ENCODE measurements around the gene NOTCH4. TPM values are rescaled to one million over a fixed set of nuclear protein-coding genes. Genes with fewer than 3 reads are reported as not detected.
A peak's percentile ranks its signal among the peaks of the same experiment; 100 is the strongest.
"Not testable (repeated sequence)": the region's sequence is repeated elsewhere in the genome, so short reads cannot be mapped to it uniquely, and the experiment has no call there.

Gene NOTCH4
- 8.1 TPM for polyA plus RNA-seq
- long read RNA-seq, donor 1, result 0 reads
- long read RNA-seq, donor 2, partial matches to known transcripts, result 0 of 1 reads
- long read RNA-seq, donor 2, other reads (novel, unspliced or antisense), result 0 of 1 reads
- long read RNA-seq, donor 3, result 0 reads
- long read RNA-seq, donor 4, result 0 reads
- long read RNA-seq, donor 5, result 0 reads
- long read RNA-seq, donor 6, result 0 reads
- long read RNA-seq, donor 7, result 0 reads
- long read RNA-seq, donor 8, result 0 reads
- long read RNA-seq, donor 9, result 0 reads
- long read RNA-seq, donor 10, result 0 reads
- long read RNA-seq, donor 11, partial matches to known transcripts, result 0 of 1 reads
- long read RNA-seq, donor 11, other reads (novel, unspliced or antisense), result 0 of 1 reads

DNA sequence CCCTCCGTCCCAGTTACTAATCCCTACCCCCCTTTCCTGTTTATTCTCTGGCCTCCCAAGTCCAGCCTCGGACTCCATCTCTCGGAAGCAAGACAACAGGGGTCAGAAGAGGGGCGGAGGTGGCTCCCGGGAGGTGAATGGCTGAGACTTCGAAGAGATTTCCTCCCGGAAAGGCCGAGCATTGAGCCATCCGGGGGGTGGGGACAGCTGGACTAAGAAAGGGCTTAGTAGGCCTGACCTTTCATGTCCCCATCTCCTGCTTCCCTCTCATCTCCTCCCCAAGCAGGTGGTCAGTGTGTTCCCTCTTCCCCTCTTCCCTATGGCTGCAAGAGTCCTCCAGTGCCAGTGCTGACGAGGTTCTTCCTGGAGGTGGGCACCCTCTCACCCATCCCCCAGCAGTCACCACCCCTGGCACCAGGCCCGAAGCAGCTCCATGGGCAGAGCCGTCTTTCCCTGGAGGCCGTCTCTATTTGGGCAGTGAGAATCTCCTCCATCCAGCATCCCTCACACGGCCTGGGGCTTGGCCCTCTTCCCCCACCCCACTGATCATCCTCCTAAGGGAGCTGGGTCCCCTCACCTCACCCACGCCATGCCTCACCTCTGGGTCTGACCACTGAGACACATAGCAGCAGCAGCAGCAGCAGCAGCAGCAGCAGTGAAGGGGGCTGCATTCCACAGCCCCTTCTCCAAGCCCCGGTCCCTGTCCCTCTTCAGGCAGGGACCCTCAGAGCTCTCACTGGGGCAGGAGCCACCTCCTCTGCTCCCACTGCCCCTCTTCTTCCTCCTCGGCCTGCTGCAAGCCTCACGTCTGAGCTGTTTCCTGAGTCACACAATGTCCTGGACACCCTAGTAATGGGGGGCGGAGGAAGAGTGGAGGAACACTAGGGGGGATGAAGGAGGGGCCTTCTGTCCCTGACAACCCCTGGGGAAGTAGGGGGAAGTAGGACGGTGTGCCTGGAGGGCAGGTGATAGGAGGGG is at the start of gene NOTCH4:
Gene NOTCH4 (minus strand): TSS at position 810 of the 978 bp plus-strand sequence. CDS start 139 bp downstream, at position 671.
- no peak for DNase-seq
- no peak within 1 kb of the TSS for H3K27ac ChIP-seq (ENCODE audit: low read length)
- H3K4me1 ChIP-seq (ENCODE audit: control insufficient read depth, insufficient read depth, low read length), result no peaks in the 10 kb centered on the region
- peaks cover 9% of the 10 kb centered on the region for H3K27me3 ChIP-seq (ENCODE audit: control insufficient read depth, insufficient read depth, low read length)
- no peak within 1 kb of the TSS for H3K4me3 ChIP-seq (ENCODE audit: low read length)
- WGBS (ENCODE audit: insufficient coverage, low lambda C conversion rate), result no CpG with 5 or more reads among the region's 20 CpGs
- no peaks in the 10 kb centered on the region for H3K36me3 ChIP-seq (ENCODE audit: control insufficient read depth, insufficient read depth, low read length)
- no peaks in the 10 kb centered on the region for H3K9me3 ChIP-seq (ENCODE audit: control insufficient read depth, low read depth, low read length)

DNA sequence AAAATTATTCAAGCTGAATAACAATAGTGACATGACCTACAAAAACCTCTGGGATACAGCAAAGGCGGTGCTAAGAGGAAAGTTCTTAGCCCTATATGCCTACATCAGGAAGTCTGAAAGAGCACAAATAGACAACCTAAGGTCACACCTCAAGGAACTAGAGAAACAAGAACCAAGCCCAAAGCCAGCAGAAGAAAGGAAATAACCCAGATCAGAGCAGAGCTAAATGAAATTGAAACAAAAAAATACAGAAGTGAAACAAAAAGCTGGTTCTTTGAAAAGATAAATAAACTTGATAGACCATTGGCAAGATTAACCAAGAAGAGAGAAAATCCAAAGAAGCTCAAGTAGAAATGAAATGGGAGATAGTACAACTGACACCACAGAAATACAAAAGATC is 47.6 kb upstream of the NOTCH4 start:
- H3K36me3 ChIP-seq (ENCODE audit: control insufficient read depth, insufficient read depth, low read length), result no peaks in the 10 kb centered on the region
- H3K4me3 ChIP-seq (ENCODE audit: low read length), result no peak overlapping the region
- H3K9me3 ChIP-seq (ENCODE audit: control insufficient read depth, low read depth, low read length), result no peaks in the 10 kb centered on the region
- no CpG with 5 or more reads among the region's 1 CpG for WGBS (ENCODE audit: insufficient coverage, low lambda C conversion rate)
- no peak overlapping the region for H3K27ac ChIP-seq (ENCODE audit: low read length)
- no peaks in the 10 kb centered on the region for H3K4me1 ChIP-seq (ENCODE audit: control insufficient read depth, insufficient read depth, low read length)
- DNase-seq, result no peak
- H3K27me3 ChIP-seq (ENCODE audit: control insufficient read depth, insufficient read depth, low read length), result no peaks in the 10 kb centered on the region

DNA sequence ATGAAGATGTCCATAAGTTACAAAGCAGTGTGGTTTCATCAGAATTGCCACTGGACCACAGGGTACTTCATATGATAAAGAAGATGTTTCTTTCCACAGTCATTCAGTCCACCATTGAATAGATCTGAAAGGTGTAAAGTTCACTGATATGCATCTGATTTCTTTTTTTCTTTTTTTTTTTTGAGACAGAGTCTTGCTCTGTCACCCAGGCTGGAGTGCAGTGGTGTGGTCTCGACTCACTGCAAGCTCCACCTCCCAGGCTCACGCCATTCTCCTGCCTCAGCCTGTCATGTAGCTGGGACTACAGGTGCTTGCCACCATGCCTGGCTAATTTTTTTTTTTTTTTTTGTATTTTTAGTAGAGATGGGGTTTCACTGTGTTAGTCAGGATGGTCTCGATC is 44.6 kb upstream of the NOTCH4 start:
- WGBS (ENCODE audit: insufficient coverage, low lambda C conversion rate), result no CpG with 5 or more reads among the region's 3 CpGs
- H3K4me3 ChIP-seq (ENCODE audit: low read length); H3K4me1 ChIP-seq (ENCODE audit: control insufficient read depth, insufficient read depth, low read length); H3K9me3 ChIP-seq (ENCODE audit: control insufficient read depth, low read depth, low read length); H3K27me3 ChIP-seq (ENCODE audit: control insufficient read depth, insufficient read depth, low read length); H3K36me3 ChIP-seq (ENCODE audit: control insufficient read depth, insufficient read depth, low read length); DNase-seq; H3K27ac ChIP-seq (ENCODE audit: low read length): not testable (repeated sequence)

- Histone ChIP-seq H3K4me1 (ENCODE audit: control insufficient read depth, insufficient read depth, low read length) (no peaks in the 10 kb centered on the region), H3K27ac (ENCODE audit: low read length) (no peak overlapping the region), H3K36me3 (ENCODE audit: control insufficient read depth, insufficient read depth, low read length) (no peaks in the 10 kb centered on the region), H3K9me3 (ENCODE audit: control insufficient read depth, low read depth, low read length) (no peaks in the 10 kb centered on the region), H3K4me3 (ENCODE audit: low read length) (no peak overlapping the region), H3K27me3 (ENCODE audit: control insufficient read depth, insufficient read depth, low read length) (no peaks in the 10 kb centered on the region)
- DNase-seq, result no peak
Measured at GRCh38 chr6:32267035-32267434, 43.2 kb upstream of the NOTCH4 start.

DNA sequence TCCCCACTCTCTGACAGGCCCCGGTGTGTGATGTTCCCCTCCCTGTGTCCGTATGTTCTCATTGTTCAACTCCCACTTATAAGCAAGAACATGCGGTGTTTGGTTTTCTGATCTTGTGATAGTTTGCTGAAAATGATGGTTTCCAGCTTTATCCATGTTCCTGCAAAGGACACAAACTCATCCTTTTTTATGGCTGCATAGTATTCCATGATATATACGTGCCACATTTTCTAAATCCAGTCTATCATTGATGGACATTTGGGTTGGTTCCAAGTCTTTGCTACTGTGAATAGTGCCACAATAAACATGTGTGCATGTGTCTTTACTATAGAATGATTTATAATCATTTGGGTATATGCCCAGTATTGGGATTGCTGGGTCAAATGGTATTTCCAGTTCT is 33.4 kb upstream of the NOTCH4 start:
- H3K9me3 ChIP-seq (ENCODE audit: control insufficient read depth, low read depth, low read length); H3K27me3 ChIP-seq (ENCODE audit: control insufficient read depth, insufficient read depth, low read length); H3K4me1 ChIP-seq (ENCODE audit: control insufficient read depth, insufficient read depth, low read length); H3K27ac ChIP-seq (ENCODE audit: low read length); DNase-seq; H3K4me3 ChIP-seq (ENCODE audit: low read length); H3K36me3 ChIP-seq (ENCODE audit: control insufficient read depth, insufficient read depth, low read length): not testable (repeated sequence)
- no CpG with 5 or more reads among the region's 4 CpGs for WGBS (ENCODE audit: insufficient coverage, low lambda C conversion rate)

DNA sequence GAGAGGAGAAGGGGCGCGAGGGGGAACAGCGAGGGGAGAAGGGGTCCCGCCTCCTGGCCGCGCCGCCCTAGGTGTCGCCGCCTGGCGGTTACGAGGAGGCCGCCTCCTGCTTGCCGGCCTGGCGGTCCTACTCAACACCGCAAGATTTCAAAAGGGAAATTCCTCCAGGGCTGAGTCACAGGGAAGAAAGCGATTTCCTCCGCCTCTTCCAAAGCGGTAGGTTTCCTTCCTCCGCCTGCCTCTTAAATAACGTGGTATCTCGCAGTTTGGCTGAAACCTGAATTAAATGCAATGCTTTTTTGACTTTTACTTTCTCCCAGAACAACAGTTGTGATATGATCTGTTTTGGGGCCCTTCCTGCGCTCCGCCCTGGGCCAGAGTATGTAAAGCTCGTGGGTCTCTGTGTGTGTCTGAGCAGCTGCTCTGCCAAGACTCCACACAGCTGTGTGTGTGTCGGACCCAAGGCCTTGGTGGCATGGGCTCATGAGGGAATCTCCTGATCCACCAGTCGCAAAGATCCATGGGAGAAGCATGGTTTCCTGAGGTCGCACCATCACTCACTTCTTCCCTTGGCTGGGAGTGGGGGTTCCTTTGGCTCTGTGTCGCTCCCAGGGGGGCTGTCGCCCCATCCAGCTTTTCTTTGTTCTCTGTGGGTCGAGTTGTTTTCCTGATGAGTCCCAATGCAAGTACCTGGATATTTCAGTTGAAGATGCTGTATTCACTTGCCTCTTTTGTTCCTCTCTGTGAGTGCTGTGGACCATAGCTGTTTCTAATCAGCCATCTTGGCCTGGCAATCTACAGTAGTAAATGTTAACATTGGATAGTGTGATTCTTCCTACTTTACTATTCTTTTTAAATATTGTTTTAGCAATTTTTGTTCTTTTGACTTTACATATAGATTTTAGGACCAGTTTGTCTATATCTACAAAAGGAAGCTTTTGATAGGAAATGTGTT is 31.6 kb upstream of the NOTCH4 start:
- Histone ChIP-seq H3K4me3 (ENCODE audit: low read length) (peak overlapping the region; percentile 43), H3K4me1 (ENCODE audit: control insufficient read depth, insufficient read depth, low read length) (peaks cover 3% of the 10 kb centered on the region), H3K36me3 (ENCODE audit: control insufficient read depth, insufficient read depth, low read length) (no peaks in the 10 kb centered on the region), H3K9me3 (ENCODE audit: control insufficient read depth, low read depth, low read length) (no peaks in the 10 kb centered on the region), H3K27me3 (ENCODE audit: control insufficient read depth, insufficient read depth, low read length) (peaks cover 10% of the 10 kb centered on the region), H3K27ac (ENCODE audit: low read length) (peak overlapping the region; percentile 63)
- 56% methylated on average over 3 of the region's 30 CpGs for WGBS (ENCODE audit: insufficient coverage, low lambda C conversion rate)
- DNase-seq, result peak; percentile 61 to 71

DNA sequence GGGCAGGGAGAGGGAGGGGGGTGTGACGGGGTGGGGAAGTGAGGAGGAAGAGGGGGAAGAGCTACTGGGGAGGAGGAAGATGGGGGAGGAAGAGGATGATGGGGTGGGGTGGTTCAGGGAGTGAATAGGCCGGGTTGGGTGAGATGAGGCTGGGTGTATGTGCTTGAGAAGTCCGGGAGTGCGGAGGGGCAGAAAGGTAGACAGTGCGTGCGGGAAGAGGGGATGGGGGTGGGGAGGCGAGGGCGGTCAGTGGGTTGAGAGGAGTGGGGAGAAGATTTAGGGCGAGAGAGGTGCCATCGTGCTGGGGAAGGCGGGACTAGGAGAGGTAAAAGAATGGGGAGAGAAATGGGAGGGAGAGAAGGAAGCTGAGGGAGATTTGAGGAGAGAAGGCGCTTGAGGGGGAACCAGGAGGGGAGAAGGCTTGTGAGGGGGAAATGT is 30.9 kb upstream of the NOTCH4 start:
- 0% methylated on average over 3 of the region's 12 CpGs for WGBS (ENCODE audit: insufficient coverage, low lambda C conversion rate)
- Histone ChIP-seq H3K9me3 (ENCODE audit: control insufficient read depth, low read depth, low read length) (no peaks in the 10 kb centered on the region), H3K4me1 (ENCODE audit: control insufficient read depth, insufficient read depth, low read length) (peaks cover 3% of the 10 kb centered on the region), H3K27me3 (ENCODE audit: control insufficient read depth, insufficient read depth, low read length) (peaks cover 10% of the 10 kb centered on the region), H3K27ac (ENCODE audit: low read length) (peak overlapping the region; percentile 63), H3K4me3 (ENCODE audit: low read length) (peak overlapping the region; percentile 43), H3K36me3 (ENCODE audit: control insufficient read depth, insufficient read depth, low read length) (no peaks in the 10 kb centered on the region)
- DNase-seq, result no peak

- Histone ChIP-seq H3K4me1 (ENCODE audit: control insufficient read depth, insufficient read depth, low read length) (peaks cover 3% of the 10 kb centered on the region), H3K27me3 (ENCODE audit: control insufficient read depth, insufficient read depth, low read length) (peaks cover 10% of the 10 kb centered on the region), H3K27ac (ENCODE audit: low read length) (no peak overlapping the region), H3K36me3 (ENCODE audit: control insufficient read depth, insufficient read depth, low read length) (no peaks in the 10 kb centered on the region), H3K4me3 (ENCODE audit: low read length) (no peak overlapping the region), H3K9me3 (ENCODE audit: control insufficient read depth, low read depth, low read length) (peaks cover 3% of the 10 kb centered on the region)
- no CpG with 5 or more reads among the region's 2 CpGs for WGBS (ENCODE audit: insufficient coverage, low lambda C conversion rate)
- no peak for DNase-seq
Measured at GRCh38 chr6:32252331-32253009, 28.6 kb upstream of the NOTCH4 start.

- no peaks in the 10 kb centered on the region for H3K36me3 ChIP-seq (ENCODE audit: control insufficient read depth, insufficient read depth, low read length)
- WGBS (ENCODE audit: insufficient coverage, low lambda C conversion rate), result no CpG with 5 or more reads among the region's 2 CpGs
- no peak for DNase-seq
- H3K9me3 ChIP-seq (ENCODE audit: control insufficient read depth, low read depth, low read length), result peaks cover 3% of the 10 kb centered on the region
- H3K27ac ChIP-seq (ENCODE audit: low read length), result no peak overlapping the region
- H3K4me1 ChIP-seq (ENCODE audit: control insufficient read depth, insufficient read depth, low read length), result peaks cover 4% of the 10 kb centered on the region
- H3K27me3 ChIP-seq (ENCODE audit: control insufficient read depth, insufficient read depth, low read length), result peaks cover 3% of the 10 kb centered on the region
- no peak overlapping the region for H3K4me3 ChIP-seq (ENCODE audit: low read length)
Measured at GRCh38 chr6:32249262-32249661, 25.4 kb upstream of the NOTCH4 start.

Data from large intestine (tissue), 12 donors.